ENCODE results near the gene KLHDC10. TPM values are rescaled to one million over a fixed set of nuclear protein-coding genes. Genes with fewer than 3 reads are reported as not detected.
"Not testable (repeated sequence)": the region's sequence is repeated elsewhere in the genome, so short reads cannot be mapped to it uniquely, and the experiment has no call there.

The KLHDC10 gene
- total RNA-seq, 6 experiments from 2014 or later, result 21.0 to 25.5 (median 24.1) TPM

DNA sequence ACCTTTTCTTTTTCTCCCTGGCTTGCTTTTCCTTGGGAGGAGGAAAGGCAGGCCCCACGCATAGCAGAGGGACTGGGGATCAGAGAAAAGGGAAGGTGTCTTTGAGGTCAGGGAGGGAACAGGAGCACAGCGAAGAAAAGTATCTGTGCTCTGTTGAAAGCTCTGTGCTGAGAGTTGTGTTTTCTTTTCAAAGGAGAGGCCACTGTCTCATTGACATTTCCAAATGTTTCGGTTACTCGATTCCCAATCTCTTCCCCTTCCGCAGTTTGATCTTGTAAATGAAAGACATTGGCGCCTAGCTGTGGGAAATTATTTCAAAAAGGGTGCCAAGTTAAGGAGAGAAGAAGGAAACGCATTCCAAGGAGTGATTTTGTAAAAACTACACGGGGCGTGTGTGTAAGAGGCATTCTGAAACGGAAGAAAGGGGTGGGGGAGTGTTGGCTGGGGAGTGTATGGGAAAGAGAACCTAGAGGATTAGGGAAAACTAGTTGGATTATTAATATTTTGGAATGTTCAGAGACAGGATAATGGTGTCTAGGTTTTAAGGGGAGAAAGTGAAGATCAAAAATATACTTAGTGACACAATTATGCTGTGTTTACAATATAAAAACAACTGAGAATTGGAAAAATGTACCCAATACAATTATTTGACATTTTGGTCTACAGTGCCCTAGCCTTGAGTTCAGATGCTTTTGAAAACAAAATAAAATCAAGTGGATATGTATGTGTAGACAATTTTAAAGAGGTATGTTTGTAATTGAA lies 708 bp downstream of the KLHDC10 start:
- H3K27ac Mint-ChIP-seq, result peak overlapping the region; percentile 82
- H3K9me3 Mint-ChIP-seq, result no peaks in the 10 kb centered on the region
- no peak for DNase-seq
- peaks cover 55% of the 10 kb centered on the region for H3K4me1 Mint-ChIP-seq (ENCODE audit: low read depth)
- H3K27me3 Mint-ChIP-seq (ENCODE audit: insufficient read depth), result no peaks in the 10 kb centered on the region
- no peak for TF ChIP-seq CTCF (IDR thresholded peaks at IDR 0.05)
- H3K36me3 Mint-ChIP-seq (ENCODE audit: low read depth), result no peaks in the 10 kb centered on the region; the same call in 1 of the 2 replicates
- peak overlapping the region; percentile 93 for H3K4me3 Mint-ChIP-seq

DNA sequence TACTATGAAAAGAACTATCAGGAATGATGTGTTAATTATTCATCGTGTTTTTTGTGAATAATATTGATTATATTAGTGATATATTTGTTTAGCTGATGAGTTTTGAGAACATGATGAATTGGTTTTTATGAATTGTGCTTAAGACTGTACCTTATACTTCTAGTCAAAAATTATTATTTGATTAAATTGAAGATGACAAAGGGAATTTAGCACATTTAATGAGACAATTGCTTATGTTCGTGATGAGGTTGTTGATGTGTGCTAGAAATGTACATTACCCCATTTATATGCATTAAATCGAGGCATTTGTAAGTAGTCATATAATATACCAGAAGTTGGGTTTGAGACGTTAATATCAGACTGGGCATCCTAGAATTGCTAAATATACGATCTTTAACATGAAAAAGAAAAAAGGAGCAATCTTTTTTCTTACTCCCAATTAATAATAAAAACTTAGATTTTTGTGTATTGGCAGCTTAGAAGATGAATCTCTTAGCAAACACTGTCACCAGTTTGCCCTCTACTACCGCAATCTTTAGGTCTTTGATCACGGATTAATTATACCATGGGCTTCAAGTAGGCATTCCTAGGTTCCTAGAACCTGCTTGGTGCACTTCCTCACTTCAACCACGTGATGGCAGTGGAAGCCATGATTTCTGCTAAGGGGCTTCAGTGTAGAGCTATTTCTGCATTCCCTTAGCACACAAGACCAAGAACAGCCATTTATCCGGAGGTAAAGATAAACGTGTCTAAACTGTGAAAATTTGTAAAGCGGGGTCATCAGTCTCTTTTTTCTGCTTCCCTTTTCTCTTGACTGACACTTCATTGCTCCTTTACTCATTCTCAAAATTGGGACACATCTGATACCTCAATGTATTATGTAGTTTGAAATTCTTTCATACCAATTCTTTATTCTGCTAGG lies 1.6 kb downstream of the KLHDC10 start:
- Mint-ChIP-seq H3K4me3 (peak overlapping the region; percentile 93), H3K36me3 (ENCODE audit: low read depth) (no peaks in the 10 kb centered on the region; the same call in 1 of the 2 replicates), H3K27me3 (ENCODE audit: insufficient read depth) (no peaks in the 10 kb centered on the region), H3K27ac (no peak overlapping the region), H3K4me1 (ENCODE audit: low read depth) (peaks cover 55% of the 10 kb centered on the region), H3K9me3 (no peaks in the 10 kb centered on the region)
- DNase-seq, result peak; percentile 78
- peak; percentile 94 for TF ChIP-seq CTCF (IDR thresholded peaks at IDR 0.05)

DNA sequence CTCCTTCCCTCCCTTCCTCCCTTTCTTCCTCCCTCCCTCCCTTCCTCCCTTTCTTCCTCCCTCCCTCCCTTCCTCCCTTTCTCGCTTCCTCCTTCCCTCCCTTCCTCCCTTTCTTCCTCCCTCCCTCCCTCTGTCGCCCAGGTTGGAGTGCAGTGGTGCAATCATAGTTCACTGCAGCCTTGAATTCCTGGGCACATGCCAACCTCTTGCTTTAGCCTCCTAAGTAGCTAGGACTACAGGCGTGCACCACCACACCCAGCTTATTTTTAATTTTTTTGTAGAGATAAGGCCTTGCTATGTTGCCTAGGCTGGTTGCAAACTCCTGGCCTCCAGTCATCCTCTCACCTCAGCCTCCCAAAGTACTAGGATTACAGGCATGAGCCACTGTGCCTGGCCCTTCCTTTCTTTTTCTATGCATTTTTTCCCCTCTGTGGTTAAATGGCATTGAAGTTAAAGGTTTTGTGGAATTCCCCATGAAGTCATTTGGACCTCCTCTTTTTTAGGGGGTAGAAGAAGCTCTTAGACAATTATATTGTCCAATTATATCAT lies 9.6 kb downstream of the KLHDC10 start:
- peaks cover 11% of the 10 kb centered on the region for H3K36me3 Mint-ChIP-seq (ENCODE audit: low read depth)
- no peaks in the 10 kb centered on the region for H3K27me3 Mint-ChIP-seq (ENCODE audit: insufficient read depth)
- TF ChIP-seq CTCF (IDR thresholded peaks at IDR 0.05), result no peak
- H3K27ac Mint-ChIP-seq, result no peak overlapping the region
- no peak for DNase-seq
- H3K9me3 Mint-ChIP-seq, result no peaks in the 10 kb centered on the region
- no peak overlapping the region for H3K4me3 Mint-ChIP-seq
- peaks cover 38% of the 10 kb centered on the region for H3K4me1 Mint-ChIP-seq (ENCODE audit: low read depth)

GRCh38 chr7:130083497-130083896 lies 13.2 kb downstream of the KLHDC10 start:
- not testable (repeated sequence) for DNase-seq; H3K9me3 Mint-ChIP-seq; H3K27ac Mint-ChIP-seq; H3K27me3 Mint-ChIP-seq (ENCODE audit: insufficient read depth); H3K4me3 Mint-ChIP-seq
- Mint-ChIP-seq H3K4me1 (ENCODE audit: low read depth) (peaks cover 38% of the 10 kb centered on the region), H3K36me3 (ENCODE audit: low read depth) (peaks cover 11% of the 10 kb centered on the region)

- Mint-ChIP-seq H3K27me3 (ENCODE audit: insufficient read depth) (no peaks in the 10 kb centered on the region), H3K9me3 (no peaks in the 10 kb centered on the region), H3K27ac (no peak overlapping the region), H3K4me1 (ENCODE audit: low read depth) (peaks cover 38% of the 10 kb centered on the region), H3K36me3 (ENCODE audit: low read depth) (peaks cover 11% of the 10 kb centered on the region), H3K4me3 (no peak overlapping the region)
- TF ChIP-seq CTCF (IDR thresholded peaks at IDR 0.05), result peak; percentile 71
- no peak for DNase-seq
These were observed 13.9 kb downstream of the KLHDC10 start for GRCh38 chr7:130084037-130084875.

DNA sequence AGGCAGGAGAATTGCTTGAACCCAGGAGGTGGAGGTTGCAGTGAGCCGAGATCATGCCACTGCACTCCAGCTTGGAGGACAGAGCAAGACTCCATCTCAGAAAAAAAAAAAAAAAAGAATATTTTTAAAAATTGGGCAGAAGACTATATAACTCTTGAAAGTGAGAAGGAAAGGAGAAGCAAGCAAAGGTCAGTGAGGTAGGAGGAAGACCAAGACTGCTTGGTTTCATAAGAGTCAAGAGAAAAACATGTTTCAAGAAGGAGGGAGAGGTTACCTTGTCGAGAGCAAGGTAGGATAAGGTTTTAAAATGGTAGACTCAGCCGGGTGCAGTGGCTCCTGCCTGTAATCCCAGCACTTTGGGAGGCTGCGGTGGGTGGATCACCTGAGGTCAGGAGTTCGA lies 14.9 kb downstream of the KLHDC10 start:
- not testable (repeated sequence) for H3K9me3 Mint-ChIP-seq; H3K27me3 Mint-ChIP-seq (ENCODE audit: insufficient read depth); H3K4me3 Mint-ChIP-seq; DNase-seq; H3K27ac Mint-ChIP-seq
- Mint-ChIP-seq H3K36me3 (ENCODE audit: low read depth) (peaks cover 11% of the 10 kb centered on the region), H3K4me1 (ENCODE audit: low read depth) (peaks cover 38% of the 10 kb centered on the region)

All from HFFc6 (cell line).